ENCODE measurements around the gene ABHD16B. TPM values are rescaled to one million over a fixed set of nuclear protein-coding genes. Genes with fewer than 3 reads are reported as not detected.

ABHD16B gene
- total and polyA plus RNA-seq, 2 donors (not counting 3 experiments of a cell fraction or from before 2014, with no cell fraction given) = not detected

GRCh38 chr20:63857764-63858392 is 3.4 kb upstream of the ABHD16B start:
- Histone ChIP-seq H3K4me2 (ENCODE audit: insufficient read depth, low read length) (no peak overlapping the region), H3K27me3 (ENCODE audit: control insufficient read depth in 2 of 2, insufficient read depth in 2 of 2, low read length in 2 of 2) (peaks cover 0 to 5% of the 10 kb centered on the region in 2 experiments), H3K36me3 (ENCODE audit: control insufficient read depth in 2 of 2, extremely low read depth in 1 of 2, insufficient read depth in 2 of 2, low read length in 2 of 2) (peaks cover 0 to 4% of the 10 kb centered on the region in 2 experiments), H4K20me1 (replicated peaks; ENCODE audit: control insufficient read depth, extremely low read depth, insufficient read depth, low read length) (no peaks in the 10 kb centered on the region), H3K4me3 (replicated peaks in 1 of 3; ENCODE audit: insufficient read depth in 1 of 3, low read depth in 1 of 3, low read length in 3 of 3) (no peak overlapping the region), H3K27ac (ENCODE audit: insufficient read depth, low read depth, low read length) (no peak overlapping the region), H2AFZ (ENCODE audit: low read depth, low read length) (no peak overlapping the region), H3K4me1 (ENCODE audit: control insufficient read depth, extremely low read depth, insufficient read depth, low read length) (peaks cover 23% of the 10 kb centered on the region), H3K79me2 (ENCODE audit: control insufficient read depth, insufficient read depth, low read length) (no peaks in the 10 kb centered on the region), H3K9ac (replicated peaks; ENCODE audit: extremely low read depth, insufficient read depth, low read length) (no peak overlapping the region), H3K9me3 (replicated peaks; ENCODE audit: control insufficient read depth, insufficient read depth, low read length) (no peaks in the 10 kb centered on the region), H3K9me1 (replicated peaks; ENCODE audit: control insufficient read depth, extremely low read depth, insufficient read depth, low read length) (no peaks in the 10 kb centered on the region)
- no peak for FAIRE-seq
- BruUV-seq (replicated peaks) = no TSS peak
- intact Hi-C loops (cut with micrococcal nuclease) = no loop called here
- ChIA-PET CTCF (interaction anchor here (0.5 to 2.6 kb wide), 14 partner anchors 8 to 318 kb away, joined by 3 to 17 read pairs (median 4); no protein-coding TSS in a partner anchor), POLR2A (no interaction called here)
- dilution Hi-C loops (cut with MboI; ENCODE audit: extremely low pct_ligation_motif_present, low sequenced_read_pairs) = no loop called here
- no peak for DNase-seq (ENCODE audit: low read depth, low spot score)
- TF ChIP-seq POLR2AphosphoS5 (IDR thresholded peaks at IDR 0.05; ENCODE audit: insufficient read depth, low read depth, low read length) (peak; percentile 14), MYC (IDR thresholded peaks at IDR 0.05; ENCODE audit: low read depth, low read length) (no peak)

- BruUV-seq (replicated peaks) = no TSS peak
- TF ChIP-seq MAX (IDR thresholded peaks at IDR 0.05; ENCODE audit: insufficient read depth, insufficient read length) = no peak
- TF ChIP-seq POLR2AphosphoS5 (IDR thresholded peaks at IDR 0.05; ENCODE audit: insufficient read depth, low read depth, low read length) = peak; percentile 27
- no peak for TF ChIP-seq EZH2 (IDR thresholded peaks at IDR 0.05; ENCODE audit: borderline replicate concordance, low read depth, low read length, severe bottlenecking)
- no peak for TF ChIP-seq JUN (IDR thresholded peaks at IDR 0.05; ENCODE audit: borderline replicate concordance, insufficient read depth, insufficient read length, low read depth)
- TF ChIP-seq MYC (IDR thresholded peaks at IDR 0.05; ENCODE audit: low read depth, low read length) = no peak
- TF ChIP-seq CTCF (IDR thresholded peaks at IDR 0.05; ENCODE audit: extremely low read depth in 1 of 2, insufficient read depth in 1 of 2, low read depth in 1 of 2, low read length in 2 of 2) = peak; percentile 24 to 62
- peaks cover 25% of the 10 kb centered on the region for H3K4me1 ChIP-seq (ENCODE audit: control insufficient read depth, extremely low read depth, insufficient read depth, low read length)
- H3K4me2 ChIP-seq (ENCODE audit: insufficient read depth, low read length) = no peak overlapping the region
- H3K79me2 ChIP-seq (ENCODE audit: control insufficient read depth, insufficient read depth, low read length) = no peaks in the 10 kb centered on the region
- ChIA-PET CTCF (interaction anchor here (0.7 to 2.6 kb wide), 17 partner anchors 7 to 321 kb away, joined by 3 to 17 read pairs (median 4); partner anchors contain the start of gene PTK6), POLR2A (no interaction called here)
- H3K9me3 ChIP-seq (replicated peaks; ENCODE audit: control insufficient read depth, insufficient read depth, low read length) = no peaks in the 10 kb centered on the region
- no peaks in the 10 kb centered on the region for H3K9me1 ChIP-seq (replicated peaks; ENCODE audit: control insufficient read depth, extremely low read depth, insufficient read depth, low read length)
- peaks cover 0 to 4% of the 10 kb centered on the region in 2 experiments for H3K36me3 ChIP-seq (ENCODE audit: control insufficient read depth in 2 of 2, extremely low read depth in 1 of 2, insufficient read depth in 2 of 2, low read length in 2 of 2)
- H3K27me3 ChIP-seq (ENCODE audit: control insufficient read depth in 2 of 2, insufficient read depth in 2 of 2, low read length in 2 of 2) = peaks cover 0 to 5% of the 10 kb centered on the region in 2 experiments
- dilution Hi-C loops (cut with MboI; ENCODE audit: extremely low pct_ligation_motif_present, low sequenced_read_pairs) = no loop called here
- intact Hi-C loops (cut with micrococcal nuclease) = no loop called here
- FAIRE-seq (peak; percentile 82), DNase-seq (ENCODE audit: low read depth, low spot score) (peak; percentile 72)
- H2AFZ ChIP-seq (ENCODE audit: low read depth, low read length) = no peak overlapping the region
- no peak overlapping the region for H3K27ac ChIP-seq (ENCODE audit: insufficient read depth, low read depth, low read length)
- no peak overlapping the region for H3K4me3 ChIP-seq (replicated peaks in 1 of 3; ENCODE audit: insufficient read depth in 1 of 3, low read depth in 1 of 3, low read length in 3 of 3)
- H4K20me1 ChIP-seq (replicated peaks; ENCODE audit: control insufficient read depth, extremely low read depth, insufficient read depth, low read length) = no peaks in the 10 kb centered on the region
- H3K9ac ChIP-seq (replicated peaks; ENCODE audit: extremely low read depth, insufficient read depth, low read length) = no peak overlapping the region
Measured at GRCh38 chr20:63858393-63859165, 2.7 kb upstream of the ABHD16B start.

Measured in endothelial cell of umbilical vein (primary cell).